ENCODE results near the gene C10orf71.

- TF ChIP-seq POLR2A (IDR thresholded peaks at IDR 0.05; ENCODE audit: low read length) (no peak), GATA1 (IDR thresholded peaks at IDR 0.05; ENCODE audit: low read depth, low read length) (no peak)
Observed at GRCh38 chr10:49290131-49290530, 8.8 kb upstream of the C10orf71 start.

Measured in erythroblast (primary cell).